IMR-90 (cell line): ENCODE results near the gene UVSSA. TPM values are rescaled to one million over a fixed set of nuclear protein-coding genes. Genes with fewer than 3 reads are reported as not detected.

Source experiments
- ATAC-seq: fragments of 200-7000 bp; cut with Tn5 transposase; 2 replicates; pipeline ENCODE4 v1.9.1; 2020; ENCODE audit warnings: low read depth, mild to moderate bottlenecking, moderate library complexity
- BruUV-seq: library from RNA; stranded (reverse); fragments of 400-500 nt; replicated peaks from 2 replicates; lab custom pipeline; 2021; lab: Mats Ljungman, UMichigan
- CTCF ChIA-PET: fragments of 300-600 bp; formaldehyde crosslinking; extraction: SDS; loops from one replicate; lab custom pipeline; 2021; ENCODE audit warnings: antibody characterized with exemption; lab: Yijun Ruan, JAX
- POLR2A ChIA-PET: fragments of 300-600 bp; sonication (Branson Sonifier 250); formaldehyde crosslinking; loops from one replicate; lab custom pipeline; 2022; ENCODE audit warnings: antibody characterized with exemption; ENCODE audit not compliant: unreplicated experiment; lab: Charles Lee
- DNase-seq: peaks from one replicate; pipeline ENCODE4 v3.0.0; 2013
- H2AFZ ChIP-seq: replicated peaks from 2 replicates; pipeline ENCODE3; 2013; ENCODE audit warnings: low read length, mild to moderate bottlenecking; ENCODE audit not compliant: poor library complexity
- H2AK5ac ChIP-seq: 2 replicates; pipeline ENCODE4 v1.6.1; 2013; ENCODE audit warnings: low read depth, low read length, inconsistent platforms
- H2AK9ac ChIP-seq: replicated peaks from 2 replicates; pipeline ENCODE3; 2013; ENCODE audit warnings: mild to moderate bottlenecking, low read depth, low read length, moderate library complexity; ENCODE audit not compliant: poor library complexity
- H2BK120ac ChIP-seq: 2 replicates; pipeline ENCODE4 v1.6.1; 2013; ENCODE audit warnings: low read depth, low read length, inconsistent platforms
- H2BK15ac ChIP-seq: 3 replicates; pipeline ENCODE4 v1.6.1; 2013; ENCODE audit warnings: low read depth, low read length, inconsistent platforms
- H2BK20ac ChIP-seq: 2 replicates; pipeline ENCODE4 v1.6.1; 2013; ENCODE audit warnings: low read depth, mild to moderate bottlenecking, inconsistent platforms, low read length, moderate library complexity
- H2BK5ac ChIP-seq: 2 replicates; pipeline ENCODE4 v1.6.1; 2013; ENCODE audit warnings: mild to moderate bottlenecking, low read depth, low read length, inconsistent platforms; ENCODE audit not compliant: poor library complexity, severe bottlenecking
- H3K14ac ChIP-seq: replicated peaks from 2 replicates; pipeline ENCODE4 v1.6.1; 2013; ENCODE audit warnings: low read depth, low read length, inconsistent platforms
- H3K18ac ChIP-seq: 2 replicates; pipeline ENCODE4 v1.6.1; 2013; ENCODE audit warnings: low read depth, low read length, control low read depth
- H3K23ac ChIP-seq: 2 replicates; pipeline ENCODE4 v1.6.1; 2013; ENCODE audit warnings: low read depth, low read length, inconsistent platforms
- H3K27ac ChIP-seq: 2 replicates; pipeline ENCODE4 v1.5.1; 2013; ENCODE audit warnings: mild to moderate bottlenecking, control low read depth, low read length; ENCODE audit not compliant: insufficient read depth
- H3K27me3 ChIP-seq: 2 replicates; pipeline ENCODE4 v1.6.1; 2013; ENCODE audit warnings: low read length; ENCODE audit not compliant: control insufficient read depth, insufficient read depth
- H3K36me3 ChIP-seq: 2 replicates; pipeline ENCODE4 v1.6.1; 2013; ENCODE audit warnings: low read length, mixed read lengths; ENCODE audit not compliant: control insufficient read depth, insufficient read depth
- H3K4ac ChIP-seq: 2 replicates; pipeline ENCODE4 v1.6.1; 2013; ENCODE audit warnings: low read depth, low read length, inconsistent platforms
- H3K4me1 ChIP-seq: 2 replicates; pipeline ENCODE4 v1.6.1; 2013; ENCODE audit warnings: low read length, mixed read lengths; ENCODE audit not compliant: control insufficient read depth, insufficient read depth
- H3K4me2 ChIP-seq: 2 replicates; pipeline ENCODE4 v1.6.1; 2013; ENCODE audit warnings: low read depth, mild to moderate bottlenecking, control low read depth, low read length, moderate library complexity
- H3K4me3 ChIP-seq: 2 replicates; pipeline ENCODE4 v1.5.1; 2013; ENCODE audit warnings: low read depth, mild to moderate bottlenecking, control low read depth, low read length, moderate library complexity; ENCODE audit not compliant: insufficient read depth
- H3K56ac ChIP-seq: 2 replicates; pipeline ENCODE4 v1.6.1; 2013; ENCODE audit warnings: low read length, inconsistent platforms; ENCODE audit not compliant: insufficient read depth; ENCODE audit errors: extremely low read depth
- H3K79me1 ChIP-seq, 2 experiments: 2 replicates each; pipeline ENCODE4 v1.6.1; 2013; ENCODE audit warnings: low read length in 2 of 2, inconsistent platforms in 1 of 2, low read depth in 1 of 2
- H3K9ac ChIP-seq: 2 replicates; pipeline ENCODE4 v1.6.1; 2013; ENCODE audit warnings: low read depth, low read length, control low read depth
- H3K9me1 ChIP-seq: 2 replicates; pipeline ENCODE4 v1.6.1; 2013; ENCODE audit warnings: low read length, inconsistent platforms; ENCODE audit not compliant: insufficient read depth
- H3K9me3 ChIP-seq: 2 replicates; pipeline ENCODE4 v1.6.1; 2013; ENCODE audit warnings: low read length; ENCODE audit not compliant: control insufficient read depth, insufficient read depth
- H4K20me1 ChIP-seq: 2 replicates; pipeline ENCODE4 v1.6.1; 2013; ENCODE audit warnings: low read length, inconsistent platforms; ENCODE audit not compliant: insufficient read depth
- H4K5ac ChIP-seq: 2 replicates; pipeline ENCODE4 v1.6.1; 2013; ENCODE audit warnings: mild to moderate bottlenecking, low read depth, low read length, control low read depth
- H4K8ac ChIP-seq, 2 experiments: 2 replicates each; pipeline ENCODE4 v1.6.1; 2013; ENCODE audit warnings: low read depth in 2 of 2, low read length in 2 of 2, control low read depth in 1 of 2, inconsistent platforms in 1 of 2
- H4K91ac ChIP-seq: 2 replicates; pipeline ENCODE4 v1.6.1; 2013; ENCODE audit warnings: low read depth, low read length, inconsistent platforms; ENCODE audit not compliant: insufficient read depth
- BHLHE40 ChIP-seq: fragments of 150-350 bp; IDR thresholded peaks from 2 replicates; pipeline ENCODE4 v1.6.1; 2016; ENCODE audit warnings: mild to moderate bottlenecking, low read depth, low read length
- CHD1 ChIP-seq: IDR thresholded peaks from 2 replicates; pipeline ENCODE4 v1.6.1; 2012; ENCODE audit warnings: low read depth, low read length, improper control_type of control experiment
- CTCF ChIP-seq: conservative IDR thresholded peaks from 2 replicates; pipeline ENCODE4 v1.5.1; 2012; ENCODE audit warnings: mild to moderate bottlenecking, low read depth, low read length, improper control_type of control experiment
- FOS ChIP-seq: fragments of 150-350 bp; IDR thresholded peaks from 2 replicates; pipeline ENCODE4 v1.6.1; 2016; ENCODE audit warnings: low read depth, low read length
- MAFK ChIP-seq: IDR thresholded peaks from 2 replicates; pipeline ENCODE4 v1.6.1; 2012; ENCODE audit warnings: low read depth, low read length, improper control_type of control experiment
- MAZ ChIP-seq: IDR thresholded peaks from 2 replicates; pipeline ENCODE4 v1.6.1; 2012; ENCODE audit warnings: low read depth, mild to moderate bottlenecking, low read length, improper control_type of control experiment, moderate library complexity, borderline replicate concordance
- MXI1 ChIP-seq: IDR thresholded peaks from 2 replicates; pipeline ENCODE4 v1.6.1; 2012; ENCODE audit warnings: low read depth, mild to moderate bottlenecking, low read length, moderate library complexity, borderline replicate concordance
- NFE2L2 ChIP-seq: fragments of 150-350 bp; IDR thresholded peaks from 2 replicates; pipeline ENCODE4 v1.6.1; 2016; ENCODE audit warnings: low read depth, mild to moderate bottlenecking, low read length
- POLR2A ChIP-seq: IDR thresholded peaks from 2 replicates; pipeline ENCODE4 v1.6.1; 2012; ENCODE audit warnings: mild to moderate bottlenecking, low read depth, low read length
- RAD21 ChIP-seq: IDR thresholded peaks from 2 replicates; pipeline ENCODE4 v1.6.1; 2012; ENCODE audit warnings: low read length, improper control_type of control experiment
- SMC3 ChIP-seq: fragments of 150-350 bp; IDR thresholded peaks from 2 replicates; pipeline ENCODE4 v1.6.1; 2016; ENCODE audit warnings: low read depth, mild to moderate bottlenecking, antibody characterized with exemption, low read length, moderate library complexity
- WGBS, 2 experiments: methylation state at CpG; one replicate each; pipeline versions ENCODE4 v1.1.5 to v1.1.7; 2013; ENCODE audit warnings: missing lambda C conversion rate in 2 of 2; ENCODE audit not compliant: insufficient read length in 1 of 2; ENCODE audit errors: extremely low coverage in 2 of 2; 5-methylcytosine and 5-hydroxymethylcytosine counted together
- dilution Hi-C: fragments of 300-500 bp; cut with HindIII; formaldehyde crosslinking; loops from one replicate; pipeline ENCODE4 v1.14.3; 2018; ENCODE audit warnings: low sequenced_read_pairs; ENCODE audit not compliant: unreplicated experiment
- in situ Hi-C: fragments of 300-500 bp; cut with MboI; formaldehyde crosslinking; loops from 3 replicates; pipeline ENCODE4 v1.14.3; 2019; ENCODE audit warnings: low sequenced_read_pairs, inconsistent platforms, mixed read lengths
- intact Hi-C: fragments of 100-400 bp; cut with micrococcal nuclease; formaldehyde crosslinking; loops from 2 replicates; pipeline ENCODE4 v1.10.0; 2022
- polyA plus RNA-seq, 3 experiments: library from polyadenylated mRNA; depleted of rRNA; stranded (reverse); fragments of >200 nt; gene quantifications; 2 replicates each; pipeline ENCODE4 v1.2.3, GENCODE V29; 2012; ENCODE audit warnings: low replicate concordance in 1 of 3
- total RNA-seq: library from RNA; depleted of rRNA; stranded (reverse); fragments of >200 nt; gene quantifications from 2 replicates; pipeline ENCODE4 v1.2.3, GENCODE V29; 2012
- TF ChIP-seq, protein P1 (sequence below): fragments of 150-350 bp; IDR thresholded peaks from 2 replicates; pipeline ENCODE4 v1.6.1; 2016; ENCODE audit warnings: low read depth, mild to moderate bottlenecking, low read length, moderate library complexity, borderline replicate concordance

The UVSSA gene
- total and polyA plus RNA-seq, 2 of the 4 experiments (the other 2 are of a cell fraction) = 1.4 to 8.4 TPM

- no peak for TF ChIP-seq CTCF
Observed at GRCh38 chr4:1346781-1347409, at the start of gene UVSSA (continued).

DNA sequence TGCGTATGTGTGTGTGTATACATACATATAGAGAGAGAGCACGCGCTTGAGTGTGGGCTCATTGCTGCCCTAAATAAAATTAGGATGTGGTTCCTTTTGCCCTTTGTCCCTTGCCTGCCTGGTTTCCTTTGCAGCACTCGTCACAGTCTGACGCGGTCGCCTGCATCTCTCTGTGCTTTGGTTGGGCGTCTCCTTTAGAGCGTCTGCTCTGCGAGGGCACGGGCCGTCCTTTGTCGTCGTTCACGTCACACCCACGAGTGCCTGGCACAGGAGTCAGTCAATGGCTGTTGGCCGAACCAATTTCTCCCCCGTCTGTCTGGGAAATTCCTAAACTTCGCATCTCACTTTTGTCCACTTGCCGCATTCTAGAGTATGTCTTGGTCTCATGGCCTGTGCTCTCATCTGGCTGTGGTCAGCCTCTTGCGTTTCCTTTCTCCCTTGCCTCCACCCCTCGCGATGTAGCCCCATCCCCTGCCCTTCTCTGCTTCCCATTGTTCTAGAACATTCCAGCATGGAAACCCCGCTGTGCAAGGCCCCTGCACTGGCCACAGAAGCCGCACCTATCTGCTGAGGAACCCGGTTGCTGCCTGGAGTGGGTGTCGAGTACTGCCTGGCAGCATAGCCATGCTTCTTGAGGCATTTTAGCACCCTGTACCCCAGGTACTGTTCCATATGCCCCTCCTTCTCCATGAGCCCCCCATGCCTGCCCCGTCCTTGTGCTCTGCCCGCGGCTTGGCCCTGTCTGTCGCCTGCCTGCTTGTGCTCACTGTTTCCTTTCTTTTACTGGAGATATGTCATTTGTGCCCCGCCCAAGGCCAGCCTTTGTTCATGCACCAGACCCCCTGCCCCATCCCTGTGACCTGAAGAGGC is 49.3 kb upstream of the UVSSA start:
- Histone ChIP-seq H4K8ac (no peak overlapping the region), H3K9me3 (no peaks in the 10 kb centered on the region), H2BK5ac (no peak overlapping the region), H4K20me1 (peaks cover 86% of the 10 kb centered on the region), H3K9me1 (peaks cover 14% of the 10 kb centered on the region; the same call in 1 of the 2 replicates), H3K27me3 (no peaks in the 10 kb centered on the region), H4K91ac (no peak overlapping the region), H2BK20ac (no peak overlapping the region), H3K23ac (no peak overlapping the region), H3K4ac (no peak overlapping the region), H3K4me3 (no peak overlapping the region), H3K18ac (no peak overlapping the region), H2BK120ac (no peak overlapping the region), H3K79me1 (peaks cover 9 to 68% of the 10 kb centered on the region in 2 experiments), H2AK5ac (no peak overlapping the region), H3K4me2 (no peak overlapping the region), H3K14ac (no peak overlapping the region), H3K27ac (no peak overlapping the region), H2AFZ (no peak overlapping the region), H3K9ac (no peak overlapping the region), H2AK9ac (no peak overlapping the region), H3K4me1 (peaks cover 2% of the 10 kb centered on the region; the same call in 1 of the 2 replicates), H2BK15ac (no peak overlapping the region), H4K5ac (no peak overlapping the region), H3K36me3 (peaks cover 28% of the 10 kb centered on the region; the same call in 1 of the 2 replicates), H3K56ac (no peak overlapping the region)
- 86% methylated on average over 28 of the region's 32 CpGs; no CpG with 5 or more reads in 1 of the 2 experiments for WGBS, 2 experiments
- in situ Hi-C loops = no loop called here
- no TSS peak for BruUV-seq
- ChIA-PET CTCF (no interaction called here), POLR2A (no interaction called here)
- no peak for ATAC-seq
- dilution Hi-C loops = no loop called here
- intact Hi-C loops = no loop called here
- DNase-seq = no peak
- TF ChIP-seq, protein P1, sequence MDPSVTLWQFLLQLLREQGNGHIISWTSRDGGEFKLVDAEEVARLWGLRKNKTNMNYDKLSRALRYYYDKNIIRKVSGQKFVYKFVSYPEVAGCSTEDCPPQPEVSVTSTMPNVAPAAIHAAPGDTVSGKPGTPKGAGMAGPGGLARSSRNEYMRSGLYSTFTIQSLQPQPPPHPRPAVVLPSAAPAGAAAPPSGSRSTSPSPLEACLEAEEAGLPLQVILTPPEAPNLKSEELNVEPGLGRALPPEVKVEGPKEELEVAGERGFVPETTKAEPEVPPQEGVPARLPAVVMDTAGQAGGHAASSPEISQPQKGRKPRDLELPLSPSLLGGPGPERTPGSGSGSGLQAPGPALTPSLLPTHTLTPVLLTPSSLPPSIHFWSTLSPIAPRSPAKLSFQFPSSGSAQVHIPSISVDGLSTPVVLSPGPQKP = no peak
- no peak for TF ChIP-seq POLR2A
- TF ChIP-seq SMC3 = no peak
- no peak for TF ChIP-seq MAZ
- no peak for TF ChIP-seq MXI1
- no peak for TF ChIP-seq BHLHE40
- TF ChIP-seq CHD1 = no peak
- no peak for TF ChIP-seq MAFK
- no peak for TF ChIP-seq RAD21
- TF ChIP-seq NFE2L2 = no peak
- no peak for TF ChIP-seq FOS
